ENCODE results near the gene TLR10.

TLR10 gene

GRCh38 chr4:38765382-38765781, 17.4 kb downstream of the TLR10 start:
- no peaks in the 10 kb centered on the region for H3K36me3 ChIP-seq (ENCODE audit: control insufficient read depth, insufficient read depth, low read length)
- no peaks in the 10 kb centered on the region for H3K9me3 ChIP-seq (ENCODE audit: control insufficient read depth, low read length)
- WGBS, 2 experiments (ENCODE audit: insufficient coverage in 2 of 2): 80 to 100% methylated on average over 2 of the region's 3 CpGs
- no peak overlapping the region for H3K4me3 ChIP-seq (ENCODE audit: extremely low read depth, insufficient read depth, low read length, poor library complexity, severe bottlenecking)
- no peak overlapping the region for H3K27ac ChIP-seq (ENCODE audit: low read depth, low read length, severe bottlenecking)
- no peaks in the 10 kb centered on the region for H3K4me1 ChIP-seq (ENCODE audit: control insufficient read depth, insufficient read depth, low read length, poor library complexity, severe bottlenecking)

DNA sequence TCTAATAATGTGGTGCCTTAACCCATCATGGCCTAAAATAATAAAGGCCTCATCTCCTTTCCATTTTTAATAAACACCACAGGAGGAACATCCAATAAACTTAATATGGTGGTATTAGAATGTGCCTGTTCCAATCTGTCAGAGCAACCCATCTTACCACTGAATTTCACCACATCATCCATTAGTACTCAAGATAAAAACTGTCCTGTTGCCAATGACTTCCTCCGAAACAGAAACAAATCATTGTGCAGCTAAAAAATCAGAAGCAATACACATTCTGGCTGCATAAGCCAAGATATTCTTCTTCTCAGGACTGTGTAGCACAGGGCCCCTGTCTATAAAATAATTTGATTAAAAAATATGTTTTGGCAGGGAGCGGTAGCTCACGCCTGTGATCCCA, 18.5 kb downstream of the TLR10 start:
- H3K4me3 ChIP-seq (ENCODE audit: extremely low read depth, insufficient read depth, low read length, poor library complexity, severe bottlenecking): no peak overlapping the region
- no peaks in the 10 kb centered on the region for H3K9me3 ChIP-seq (ENCODE audit: control insufficient read depth, low read length)
- no peak overlapping the region for H3K27ac ChIP-seq (ENCODE audit: low read depth, low read length, severe bottlenecking)
- 86 to 93% methylated on average over 1 to 3 of the region's 3 CpGs for WGBS, 2 experiments (ENCODE audit: insufficient coverage in 2 of 2)
- no peaks in the 10 kb centered on the region for H3K4me1 ChIP-seq (ENCODE audit: control insufficient read depth, insufficient read depth, low read length, poor library complexity, severe bottlenecking)
- no peaks in the 10 kb centered on the region for H3K36me3 ChIP-seq (ENCODE audit: control insufficient read depth, insufficient read depth, low read length)

DNA sequence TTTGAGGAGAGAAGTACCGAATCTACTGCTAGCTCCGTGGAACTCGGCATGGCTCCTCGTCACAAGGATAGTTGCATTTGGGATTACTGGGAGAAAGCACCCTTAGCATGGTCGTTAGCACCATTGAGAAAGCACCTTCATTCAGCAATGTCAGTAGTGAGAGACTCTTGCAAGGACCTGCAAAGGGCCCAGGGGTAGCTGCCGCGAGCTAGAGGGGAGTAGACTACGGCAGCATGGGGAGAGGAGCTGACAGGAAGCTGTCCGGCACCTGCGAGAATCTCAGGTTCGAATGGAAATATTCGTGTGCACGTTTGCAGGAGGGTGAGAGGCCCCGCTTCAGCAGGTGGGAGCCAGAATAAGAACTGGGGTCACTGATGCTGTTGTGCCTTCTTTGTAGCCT, 20.2 kb downstream of the TLR10 start:
- H3K36me3 ChIP-seq (ENCODE audit: control insufficient read depth, insufficient read depth, low read length): no peaks in the 10 kb centered on the region
- no peaks in the 10 kb centered on the region for H3K4me1 ChIP-seq (ENCODE audit: control insufficient read depth, insufficient read depth, low read length, poor library complexity, severe bottlenecking)
- H3K27ac ChIP-seq (ENCODE audit: low read depth, low read length, severe bottlenecking): no peak overlapping the region
- 90 to 95% methylated on average over 14 of the region's 14 CpGs for WGBS, 2 experiments (ENCODE audit: insufficient coverage in 2 of 2)
- no peaks in the 10 kb centered on the region for H3K9me3 ChIP-seq (ENCODE audit: control insufficient read depth, low read length)
- no peak overlapping the region for H3K4me3 ChIP-seq (ENCODE audit: extremely low read depth, insufficient read depth, low read length, poor library complexity, severe bottlenecking)

GRCh38 chr4:38759790-38760122, 23.0 kb downstream of the TLR10 start:
- no peaks in the 10 kb centered on the region for H3K36me3 ChIP-seq (ENCODE audit: control insufficient read depth, insufficient read depth, low read length)
- 100% methylated on average over 1 of the region's 1 CpG; no CpG with 5 or more reads in 1 of the 2 experiments for WGBS, 2 experiments (ENCODE audit: insufficient coverage in 2 of 2)

GRCh38 chr4:38759113-38759789, 23.5 kb downstream of the TLR10 start:
- Histone ChIP-seq H3K27ac (ENCODE audit: low read depth, low read length, severe bottlenecking) (no peak overlapping the region), H3K9me3 (ENCODE audit: control insufficient read depth, low read length) (no peaks in the 10 kb centered on the region), H3K36me3 (ENCODE audit: control insufficient read depth, insufficient read depth, low read length) (no peaks in the 10 kb centered on the region), H3K4me1 (ENCODE audit: control insufficient read depth, insufficient read depth, low read length, poor library complexity, severe bottlenecking) (no peaks in the 10 kb centered on the region), H3K4me3 (ENCODE audit: extremely low read depth, insufficient read depth, low read length, poor library complexity, severe bottlenecking) (no peak overlapping the region)
- 28% methylated on average over 4 to 5 of the region's 8 CpGs for WGBS, 2 experiments (ENCODE audit: insufficient coverage in 2 of 2)

More at GRCh38 chr4:38759790-38760122, 23.0 kb downstream of the TLR10 start:
- Histone ChIP-seq H3K4me3 (ENCODE audit: extremely low read depth, insufficient read depth, low read length, poor library complexity, severe bottlenecking) (no peak overlapping the region), H3K4me1 (ENCODE audit: control insufficient read depth, insufficient read depth, low read length, poor library complexity, severe bottlenecking) (no peaks in the 10 kb centered on the region), H3K9me3 (ENCODE audit: control insufficient read depth, low read length) (no peaks in the 10 kb centered on the region), H3K27ac (ENCODE audit: low read depth, low read length, severe bottlenecking) (no peak overlapping the region)

DNA sequence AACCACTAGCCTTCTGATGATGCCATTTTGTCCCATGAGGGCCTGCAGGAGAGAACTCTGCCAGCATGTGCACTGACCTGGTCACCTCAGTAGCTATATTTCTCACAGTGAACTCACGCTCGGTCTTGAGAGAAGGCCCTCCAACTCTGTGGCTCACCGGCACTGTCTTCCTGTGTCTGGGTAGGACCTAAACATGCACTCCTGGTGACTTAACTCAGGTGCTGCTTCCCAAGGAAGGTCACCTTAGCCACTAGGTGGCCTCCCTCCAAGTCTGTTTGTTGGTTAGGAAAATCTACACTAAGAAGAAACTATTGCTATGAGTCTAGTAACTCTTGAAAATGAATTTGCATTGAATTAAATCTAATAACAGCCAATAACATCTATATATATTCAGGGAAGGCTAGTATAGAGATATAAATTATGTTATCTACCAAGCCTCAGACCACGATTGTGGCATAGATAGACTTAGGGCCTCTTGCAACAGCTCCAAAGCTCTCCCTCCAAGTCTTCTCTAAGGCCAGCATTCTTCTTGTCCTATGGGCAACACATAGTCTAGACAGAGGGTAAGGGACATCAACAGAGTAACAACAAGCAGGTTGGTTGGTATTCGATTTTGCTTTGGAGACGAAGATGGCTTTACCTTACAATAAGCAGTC, 24.7 kb downstream of the TLR10 start:
- no peaks in the 10 kb centered on the region for H3K9me3 ChIP-seq (ENCODE audit: control insufficient read depth, low read length)
- WGBS, 2 experiments (ENCODE audit: insufficient coverage in 2 of 2): 79 to 84% methylated on average over 3 to 4 of the region's 6 CpGs
- H3K4me1 ChIP-seq (ENCODE audit: control insufficient read depth, insufficient read depth, low read length, poor library complexity, severe bottlenecking): peaks cover 3% of the 10 kb centered on the region
- no peaks in the 10 kb centered on the region for H3K36me3 ChIP-seq (ENCODE audit: control insufficient read depth, insufficient read depth, low read length)
- no peak overlapping the region for H3K27ac ChIP-seq (ENCODE audit: low read depth, low read length, severe bottlenecking)
- H3K4me3 ChIP-seq (ENCODE audit: extremely low read depth, insufficient read depth, low read length, poor library complexity, severe bottlenecking): no peak overlapping the region

GRCh38 chr4:38752941-38753806, 29.6 kb downstream of the TLR10 start:
- Histone ChIP-seq H3K9me3 (ENCODE audit: control insufficient read depth, low read length) (no peaks in the 10 kb centered on the region), H3K36me3 (ENCODE audit: control insufficient read depth, insufficient read depth, low read length) (no peaks in the 10 kb centered on the region), H3K4me3 (ENCODE audit: extremely low read depth, insufficient read depth, low read length, poor library complexity, severe bottlenecking) (no peak overlapping the region), H3K27ac (ENCODE audit: low read depth, low read length, severe bottlenecking) (peak overlapping the region; percentile 81), H3K4me1 (ENCODE audit: control insufficient read depth, insufficient read depth, low read length, poor library complexity, severe bottlenecking) (peaks cover 14% of the 10 kb centered on the region)
- 28 to 32% methylated on average over 12 to 17 of the region's 19 CpGs for WGBS, 2 experiments (ENCODE audit: insufficient coverage in 2 of 2)

DNA sequence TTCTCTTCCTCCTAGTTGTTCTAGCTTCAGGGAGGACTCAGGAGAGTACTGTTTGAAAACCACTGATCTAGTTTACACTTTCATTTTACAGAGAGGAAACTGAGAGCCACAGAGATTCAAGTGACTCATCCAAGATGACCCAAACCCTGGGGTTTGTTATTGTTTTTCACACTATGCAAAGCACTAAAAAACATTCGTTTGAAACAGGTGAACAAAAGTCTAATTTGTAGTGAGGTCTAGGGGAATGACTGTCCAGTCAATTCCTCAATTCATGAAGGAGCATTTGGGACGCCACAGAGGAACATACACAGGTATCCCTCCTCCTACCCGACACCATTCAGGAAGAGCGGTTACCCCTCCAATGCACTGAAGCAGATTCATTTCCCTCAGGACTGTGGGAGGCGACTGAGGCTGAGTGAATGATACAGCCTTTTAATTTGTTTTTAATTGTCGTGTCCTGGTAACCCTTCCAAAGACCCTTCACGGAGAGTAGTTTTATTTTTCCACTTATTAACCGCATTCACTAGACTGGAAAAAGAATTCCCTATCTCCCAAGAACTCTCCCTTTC, 30.3 kb downstream of the TLR10 start:
- Histone ChIP-seq H3K4me1 (ENCODE audit: control insufficient read depth, insufficient read depth, low read length, poor library complexity, severe bottlenecking) (peaks cover 14% of the 10 kb centered on the region), H3K9me3 (ENCODE audit: control insufficient read depth, low read length) (peaks cover 4% of the 10 kb centered on the region), H3K27ac (ENCODE audit: low read depth, low read length, severe bottlenecking) (peak overlapping the region; percentile 81), H3K4me3 (ENCODE audit: extremely low read depth, insufficient read depth, low read length, poor library complexity, severe bottlenecking) (no peak overlapping the region), H3K36me3 (ENCODE audit: control insufficient read depth, insufficient read depth, low read length) (no peaks in the 10 kb centered on the region)
- 80 to 100% methylated on average over 1 of the region's 8 CpGs for whole genome bisulfite sequencing, 2 experiments (ENCODE audit: insufficient coverage in 2 of 2)

DNA sequence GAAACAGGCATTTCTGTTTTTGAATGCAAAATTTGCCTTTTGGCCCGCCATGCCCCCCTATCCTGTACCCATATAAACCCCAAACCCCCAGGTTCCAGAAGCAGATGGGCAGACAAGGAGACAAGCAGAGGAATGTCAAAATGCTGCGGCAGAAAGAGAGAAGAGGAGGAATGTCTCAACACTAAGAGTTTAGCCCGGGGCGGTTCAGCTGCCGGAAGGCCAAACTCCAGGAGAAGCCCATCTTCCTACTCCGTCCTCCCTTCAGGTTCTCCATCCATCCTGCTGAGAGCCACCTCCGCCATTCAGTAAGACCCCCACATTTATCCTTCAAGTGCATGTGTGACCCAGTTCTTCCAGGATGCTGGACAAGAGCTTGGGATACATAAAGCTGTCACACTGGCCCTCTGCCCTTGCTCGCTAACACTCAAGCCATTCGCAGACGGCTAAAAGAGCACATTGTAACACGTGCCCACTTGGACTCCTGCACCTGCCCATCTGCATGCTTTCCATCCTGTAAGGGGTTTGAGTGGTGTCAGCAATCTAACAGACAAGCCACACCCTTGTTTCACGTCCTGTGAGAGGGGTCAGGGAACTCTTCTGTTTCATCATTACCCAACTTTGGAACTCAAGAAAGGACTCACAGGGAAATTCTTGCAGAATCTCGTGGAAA, 31.3 kb downstream of the TLR10 start:
- H3K36me3 ChIP-seq (ENCODE audit: control insufficient read depth, insufficient read depth, low read length): no peaks in the 10 kb centered on the region
- 93 to 98% methylated on average over 7 to 8 of the region's 13 CpGs for WGBS, 2 experiments (ENCODE audit: insufficient coverage in 2 of 2)
- no peak overlapping the region for H3K27ac ChIP-seq (ENCODE audit: low read depth, low read length, severe bottlenecking)
- H3K4me1 ChIP-seq (ENCODE audit: control insufficient read depth, insufficient read depth, low read length, poor library complexity, severe bottlenecking): peaks cover 14% of the 10 kb centered on the region
- H3K9me3 ChIP-seq (ENCODE audit: control insufficient read depth, low read length): peaks cover 13% of the 10 kb centered on the region
- no peak overlapping the region for H3K4me3 ChIP-seq (ENCODE audit: extremely low read depth, insufficient read depth, low read length, poor library complexity, severe bottlenecking)

DNA sequence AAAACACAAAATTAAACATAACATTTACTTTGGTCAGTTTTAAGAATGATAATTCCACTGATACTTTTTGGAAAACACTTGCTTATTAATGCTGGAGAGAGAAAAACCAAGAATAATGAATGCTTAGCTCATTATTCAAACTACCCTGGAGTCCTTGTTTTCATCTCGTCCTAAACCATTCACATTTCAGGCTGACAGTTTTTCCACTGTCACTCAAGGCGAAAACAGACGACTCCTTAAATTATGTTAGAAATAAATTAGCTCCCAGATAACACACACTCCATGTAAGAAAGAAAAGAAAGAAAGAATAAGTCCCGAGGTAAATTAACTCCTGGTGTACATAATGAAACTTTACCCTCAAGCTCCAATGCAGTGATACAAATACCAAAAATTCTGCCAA, 33.5 kb downstream of the TLR10 start:
- WGBS, 2 experiments (ENCODE audit: insufficient coverage in 2 of 2): no CpG with 5 or more reads among the region's 4 CpGs
- Histone ChIP-seq H3K4me1 (ENCODE audit: control insufficient read depth, insufficient read depth, low read length, poor library complexity, severe bottlenecking) (peaks cover 14% of the 10 kb centered on the region), H3K9me3 (ENCODE audit: control insufficient read depth, low read length) (peaks cover 13% of the 10 kb centered on the region), H3K4me3 (ENCODE audit: extremely low read depth, insufficient read depth, low read length, poor library complexity, severe bottlenecking) (no peak overlapping the region), H3K27ac (ENCODE audit: low read depth, low read length, severe bottlenecking) (no peak overlapping the region), H3K36me3 (ENCODE audit: control insufficient read depth, insufficient read depth, low read length) (no peaks in the 10 kb centered on the region)

Data from mesodermal cell (in vitro differentiated cells).